Lower leg skin (tissue), 4 donors: ENCODE data around the gene OR2AG2. TPM values are rescaled to one million over a fixed set of nuclear protein-coding genes. Genes with fewer than 3 reads are reported as not detected.

Source experiments
- DNase-seq, 2 donors: peaks; one replicate each; pipeline ENCODE4 v3.0.0-alpha.2; 2019; ENCODE audit warnings: low spot score in 2 of 2
- H3K4me3 ChIP-seq: fragments of 200-600 bp; sonication (generic); 2 replicates; pipeline ENCODE4 v1.5.1; 2017; ENCODE audit warnings: mild to moderate bottlenecking, low read depth; ENCODE audit not compliant: poor library complexity, severe bottlenecking
- POLR2A ChIP-seq, 2 donors: fragments of 450-650 bp; IDR thresholded peaks; one replicate each; pipeline ENCODE4 v1.6.1; 2016 to 2017; ENCODE audit warnings: antibody characterized with exemption in 2 of 2, mild to moderate bottlenecking in 1 of 2, moderate library complexity in 1 of 2
- WGBS, 2 donors: methylation state at CpG; one replicate each; pipeline ENCODE4 v1.1.5; 2018; 5-methylcytosine and 5-hydroxymethylcytosine counted together
- intact Hi-C: fragments of 100-400 bp; cut with DNase I; formaldehyde crosslinking; loops from one replicate; pipeline ENCODE4 v1.15.0; 2023; ENCODE audit warnings: low total_unique reads
- total RNA-seq, 4 donors: library from RNA; depleted of rRNA; stranded (reverse); fragments of >200 nt; gene quantifications; one replicate each; pipeline ENCODE4 v1.1.0, GENCODE V29; 2016
- TF ChIP-seq, protein P1 (sequence below), 3 donors: fragments of 450-650 bp; IDR thresholded peaks; one replicate each; pipeline ENCODE4 v1.5.1; 2016; ENCODE audit warnings: antibody characterized with exemption in 3 of 3, mild to moderate bottlenecking in 3 of 3, moderate library complexity in 2 of 3

OR2AG2 gene
- total RNA-seq, 4 donors from 2014 or later = not detected

DNA sequence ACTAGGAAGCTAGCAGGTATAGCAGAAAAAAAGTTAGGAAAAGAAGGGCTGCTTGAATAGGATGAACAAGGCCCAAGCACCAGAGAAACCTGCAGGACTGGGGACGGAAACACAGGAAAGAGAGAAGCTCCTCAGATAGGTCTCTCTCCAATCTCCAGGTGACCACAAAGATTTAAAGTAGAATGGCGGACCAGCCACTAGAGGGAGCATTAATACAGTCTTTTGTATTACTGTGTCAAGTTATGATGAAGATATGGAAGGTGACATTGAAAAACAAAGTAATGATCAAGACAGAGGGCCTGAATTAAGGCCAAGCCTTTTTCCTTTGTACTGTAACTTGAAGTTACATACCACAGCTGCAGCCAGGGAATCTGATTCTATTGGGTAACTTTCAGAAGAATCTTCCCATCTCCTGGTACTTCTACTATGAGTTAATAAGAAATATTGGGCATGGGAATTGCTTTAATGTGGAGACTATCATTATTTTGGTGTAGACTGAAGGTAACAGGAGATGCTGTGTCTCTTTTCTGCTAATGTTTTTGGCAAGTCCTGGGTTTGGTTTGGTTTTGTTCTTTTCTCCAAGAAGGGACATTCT is 33.8 kb downstream of the OR2AG2 start:
- intact Hi-C loops = no loop called here
- 20 to 29% methylated on average over 2 of the region's 2 CpGs for WGBS, 2 donors
- no peak for DNase-seq
- no peak overlapping the region for H3K4me3 ChIP-seq
- TF ChIP-seq POLR2A (IDR thresholded peaks at IDR 0.05) = no peak
- TF ChIP-seq, protein P1, sequence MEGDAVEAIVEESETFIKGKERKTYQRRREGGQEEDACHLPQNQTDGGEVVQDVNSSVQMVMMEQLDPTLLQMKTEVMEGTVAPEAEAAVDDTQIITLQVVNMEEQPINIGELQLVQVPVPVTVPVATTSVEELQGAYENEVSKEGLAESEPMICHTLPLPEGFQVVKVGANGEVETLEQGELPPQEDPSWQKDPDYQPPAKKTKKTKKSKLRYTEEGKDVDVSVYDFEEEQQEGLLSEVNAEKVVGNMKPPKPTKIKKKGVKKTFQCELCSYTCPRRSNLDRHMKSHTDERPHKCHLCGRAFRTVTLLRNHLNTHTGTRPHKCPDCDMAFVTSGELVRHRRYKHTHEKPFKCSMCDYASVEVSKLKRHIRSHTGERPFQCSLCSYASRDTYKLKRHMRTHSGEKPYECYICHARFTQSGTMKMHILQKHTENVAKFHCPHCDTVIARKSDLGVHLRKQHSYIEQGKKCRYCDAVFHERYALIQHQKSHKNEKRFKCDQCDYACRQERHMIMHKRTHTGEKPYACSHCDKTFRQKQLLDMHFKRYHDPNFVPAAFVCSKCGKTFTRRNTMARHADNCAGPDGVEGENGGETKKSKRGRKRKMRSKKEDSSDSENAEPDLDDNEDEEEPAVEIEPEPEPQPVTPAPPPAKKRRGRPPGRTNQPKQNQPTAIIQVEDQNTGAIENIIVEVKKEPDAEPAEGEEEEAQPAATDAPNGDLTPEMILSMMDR (IDR thresholded peaks at IDR 0.05) = no peak

DNA sequence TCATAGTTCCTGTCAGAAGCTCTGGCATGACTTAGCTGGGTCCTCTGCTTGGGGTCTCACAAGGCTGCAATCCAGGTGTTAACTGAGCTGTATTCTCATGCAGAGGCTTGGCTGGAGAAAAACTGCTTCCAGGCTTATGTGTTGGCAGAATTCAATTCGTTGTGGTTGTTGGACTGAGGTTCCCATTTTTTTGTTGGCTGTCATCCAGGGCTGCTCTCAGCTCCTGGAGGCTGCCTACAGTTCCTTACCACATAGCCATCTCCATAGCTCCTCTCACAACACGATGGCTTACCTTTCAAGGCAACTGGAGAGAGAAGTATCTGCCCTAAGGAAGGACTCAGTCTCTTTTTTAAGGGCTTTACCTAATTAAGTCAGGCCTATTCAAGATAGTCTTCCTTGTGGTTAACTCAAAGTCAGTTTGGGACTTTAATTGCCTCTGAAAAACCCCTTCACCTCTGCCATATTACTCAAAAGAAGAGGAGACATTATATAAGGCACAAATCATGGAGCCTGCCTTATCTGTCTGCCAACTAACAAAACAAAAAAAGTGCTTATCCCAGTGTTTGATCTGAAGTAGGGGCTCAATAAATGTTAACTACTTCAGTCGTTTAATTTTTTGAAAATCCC is 35.2 kb downstream of the OR2AG2 start:
- H3K4me3 ChIP-seq = no peak overlapping the region
- intact Hi-C loops = no loop called here
- 41 to 53% methylated on average over 3 of the region's 3 CpGs for WGBS, 2 donors
- DNase-seq = no peak
- TF ChIP-seq, protein P1 (IDR thresholded peaks at IDR 0.05) = no peak
- TF ChIP-seq POLR2A (IDR thresholded peaks at IDR 0.05) = no peak

DNA sequence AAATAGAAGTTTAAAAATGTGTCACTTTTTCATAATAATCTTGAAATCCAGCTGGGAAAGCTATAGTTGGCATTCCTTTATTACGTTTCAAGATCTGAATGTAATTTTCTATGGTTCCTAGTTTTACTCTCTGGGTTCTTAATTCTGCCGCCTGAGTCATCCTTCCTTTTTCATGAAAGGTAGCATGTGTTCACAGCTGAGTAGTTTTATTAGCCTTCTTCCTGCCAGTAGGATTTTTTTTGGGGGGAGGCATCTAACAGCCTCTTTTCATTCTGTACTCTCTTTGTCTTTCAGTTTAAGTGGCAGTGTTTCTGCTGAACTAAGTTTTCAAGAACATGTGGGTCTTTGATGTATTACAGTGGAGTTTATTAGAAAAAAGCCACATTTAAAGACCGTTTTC is 36.5 kb downstream of the OR2AG2 start:
- 45 to 46% methylated on average over 3 of the region's 3 CpGs for WGBS, 2 donors
- H3K4me3 ChIP-seq = no peak overlapping the region
- intact Hi-C loops = no loop called here
- TF ChIP-seq, protein P1 (IDR thresholded peaks at IDR 0.05) = no peak
- no peak for DNase-seq

DNA sequence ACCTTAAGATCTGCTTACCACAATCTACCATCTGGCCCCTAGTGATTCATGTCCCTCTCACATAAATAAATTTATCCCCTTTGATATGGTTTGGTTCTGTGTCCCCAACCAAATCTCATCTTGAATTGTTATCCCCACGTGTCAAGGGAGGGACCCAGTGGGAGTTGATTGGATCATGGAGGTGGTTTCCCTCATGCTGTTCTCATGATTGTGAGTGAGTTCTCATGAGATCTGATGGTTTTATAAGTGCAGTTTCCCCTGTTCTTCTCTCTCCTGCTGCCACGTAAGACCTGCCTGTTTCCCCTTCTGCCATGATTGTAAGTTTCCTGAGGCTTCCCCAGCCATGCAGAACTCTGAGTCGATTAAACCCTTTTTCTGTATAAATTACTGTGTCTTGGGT is 37.2 kb downstream of the OR2AG2 start:
- intact Hi-C loops = no loop called here

DNA sequence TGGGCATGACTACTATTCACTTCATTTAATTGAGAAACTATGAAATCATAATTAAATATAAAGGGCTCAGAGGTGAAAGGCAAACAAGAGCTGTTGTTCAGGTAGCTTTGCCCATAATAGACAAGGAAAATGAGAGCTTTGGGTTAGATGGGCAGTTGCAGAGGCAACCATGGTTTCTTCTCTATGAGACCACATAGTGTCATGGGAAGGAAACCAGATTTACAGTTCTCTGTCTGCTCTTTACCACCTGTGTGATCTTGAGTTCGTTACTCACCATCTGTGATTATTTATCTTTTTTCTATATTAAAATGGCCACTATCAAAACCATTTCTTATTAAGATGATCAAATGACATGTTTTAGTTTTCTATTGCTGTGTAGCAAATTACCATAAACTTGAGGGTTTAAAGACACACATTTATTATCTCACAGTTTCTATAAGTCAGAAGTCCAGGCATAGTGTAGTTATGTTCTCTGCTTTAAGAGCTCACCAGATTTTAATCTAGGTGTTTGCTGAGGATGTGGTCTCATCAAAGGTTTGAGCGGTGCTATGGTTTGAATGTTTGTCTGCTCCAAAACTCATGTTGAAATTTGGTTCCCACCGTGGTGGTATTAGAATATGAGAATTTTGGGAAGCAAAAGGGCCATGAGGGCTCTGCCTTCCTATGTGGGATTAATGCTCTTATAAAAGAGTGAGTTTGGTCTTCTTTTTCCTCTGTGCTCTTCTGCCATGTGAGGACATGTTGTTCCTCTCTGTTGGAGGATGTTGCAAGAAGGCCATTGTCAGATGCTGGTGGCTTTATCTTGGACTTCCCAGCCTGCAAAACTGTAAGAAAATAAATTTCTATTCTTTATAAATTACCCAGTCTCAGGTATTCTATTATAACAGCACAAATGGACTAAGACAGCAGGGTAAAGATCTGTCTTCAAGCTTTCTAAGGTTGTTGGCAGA is 38.2 kb downstream of the OR2AG2 start:
- H3K4me3 ChIP-seq = no peak overlapping the region
- intact Hi-C loops = no loop called here
- WGBS, 2 donors = 60 to 76% methylated on average over 3 of the region's 3 CpGs
- TF ChIP-seq POLR2A (IDR thresholded peaks at IDR 0.05) = no peak
- TF ChIP-seq, protein P1 (IDR thresholded peaks at IDR 0.05) = no peak
- no peak for DNase-seq

More for the DNA sequence above, 37.2 kb downstream of the OR2AG2 start:
- DNase-seq = no peak
- TF ChIP-seq, protein P1 (IDR thresholded peaks at IDR 0.05) = no peak
- no peak for TF ChIP-seq POLR2A (IDR thresholded peaks at IDR 0.05)
- no peak overlapping the region for H3K4me3 ChIP-seq
- 74 to 81% methylated on average over 3 of the region's 3 CpGs for WGBS, 2 donors
